Daoy (cell line): ENCODE results near the gene MZT2B. TPM values are rescaled to one million over a fixed set of nuclear protein-coding genes. Genes with fewer than 3 reads are reported as not detected.
"Not testable (repeated sequence)": the region's sequence is repeated elsewhere in the genome, so short reads cannot be mapped to it uniquely, and the experiment has no call there.

Experiments
- DNase-seq: peaks from one replicate; pipeline ENCODE4 v3.0.0-alpha.2; 2015; ENCODE audit warnings: low read depth
- total RNA-seq: library from RNA; depleted of rRNA; stranded (reverse); fragments of >200 nt; shearing (Covaris generic); gene quantifications from 2 replicates; pipeline ENCODE4 v1.2.3, GENCODE V29; 2014; rRNA removed

Gene MZT2B
- total RNA-seq, 1 experiment from 2014 or later, result 152 TPM

DNA sequence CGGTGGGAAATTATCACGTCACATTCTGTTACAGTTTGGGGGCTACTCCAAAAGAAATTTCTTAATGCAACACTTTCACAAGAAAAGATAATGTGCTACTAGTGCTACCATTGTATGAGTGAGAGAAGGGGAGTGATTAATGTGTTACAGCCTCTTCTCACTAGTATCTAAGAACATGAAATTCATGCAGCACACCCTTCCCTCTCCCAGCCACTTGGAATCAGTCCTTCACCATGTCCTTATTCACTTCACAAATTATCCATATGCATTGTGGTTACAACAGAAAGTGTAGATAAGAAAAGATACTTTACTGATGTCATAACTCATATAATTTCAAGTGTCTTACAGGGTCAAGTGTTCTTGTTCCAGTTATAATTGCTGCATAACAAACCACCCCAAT lies 37.1 kb downstream of the MZT2B start:
- not testable (repeated sequence) for DNase-seq

- not testable (repeated sequence) for DNase-seq
Observed at GRCh38 chr2:130220505-130220904, 38.4 kb downstream of the MZT2B start.

GRCh38 chr2:130222523-130222922 lies 40.5 kb downstream of the MZT2B start:
- DNase-seq, result not testable (repeated sequence)

DNA sequence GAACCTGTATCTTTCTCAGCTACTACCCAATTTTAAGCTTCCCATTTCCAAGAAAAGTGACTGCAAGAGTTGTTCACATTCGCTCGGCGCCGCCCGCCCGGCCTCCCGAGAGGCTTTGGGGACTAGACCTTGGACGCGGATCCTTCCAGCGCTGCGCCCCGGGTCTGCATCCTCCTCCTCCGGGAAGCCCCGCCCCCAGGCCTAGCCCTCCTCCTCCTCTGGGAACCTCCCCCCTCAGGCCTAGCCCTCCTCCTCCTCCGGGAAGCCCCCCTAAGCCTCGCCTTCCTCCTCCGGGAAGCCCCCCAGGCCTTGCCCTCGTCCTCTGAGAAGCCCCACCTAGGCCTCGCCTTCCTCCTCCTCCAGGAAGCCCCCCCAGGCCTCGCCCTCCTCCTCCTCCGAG lies 45.9 kb downstream of the MZT2B start:
- not testable (repeated sequence) for DNase-seq

GRCh38 chr2:130228467-130229160 lies 46.6 kb downstream of the MZT2B start:
- not testable (repeated sequence) for DNase-seq

DNA sequence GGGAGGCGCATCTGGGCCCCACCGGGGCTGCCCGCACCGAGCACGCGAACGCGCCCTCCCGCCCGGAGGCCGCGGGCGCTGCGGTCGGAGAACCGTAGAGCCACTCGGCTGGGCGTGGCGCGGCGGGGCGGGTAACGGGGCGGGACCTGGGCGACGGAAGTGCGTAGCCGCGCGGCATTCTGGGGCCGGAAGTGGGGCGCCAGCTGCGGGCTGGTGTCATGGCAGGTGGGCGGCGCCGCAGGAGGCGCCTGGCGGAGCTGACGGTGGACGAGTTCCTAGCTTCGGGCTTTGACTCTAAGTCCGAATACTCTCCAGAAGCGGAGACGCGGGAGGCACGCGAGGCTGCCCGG lies 47.1 kb downstream of the MZT2B start:
- not testable (repeated sequence) for DNase-seq

DNA sequence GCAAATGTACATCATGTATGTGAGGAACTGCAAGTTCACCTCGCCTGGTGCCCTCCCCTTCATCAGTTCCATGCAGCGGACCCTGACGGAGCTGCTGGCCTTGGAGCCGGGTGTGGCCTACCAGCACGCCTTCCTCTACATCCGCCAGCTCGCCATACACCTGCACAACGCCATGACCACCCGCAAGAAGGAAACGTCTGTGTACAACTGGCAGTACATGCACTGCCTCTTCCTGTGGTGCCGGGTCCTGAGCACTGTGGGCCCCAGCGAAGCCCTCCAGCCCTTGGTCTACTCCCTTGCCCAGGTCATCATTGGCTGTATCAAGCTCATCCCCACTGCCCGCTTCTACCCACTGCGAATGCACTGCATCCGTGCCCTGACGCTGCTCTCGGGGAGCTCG lies 48.3 kb downstream of the MZT2B start:
- DNase-seq, result not testable (repeated sequence)

DNA sequence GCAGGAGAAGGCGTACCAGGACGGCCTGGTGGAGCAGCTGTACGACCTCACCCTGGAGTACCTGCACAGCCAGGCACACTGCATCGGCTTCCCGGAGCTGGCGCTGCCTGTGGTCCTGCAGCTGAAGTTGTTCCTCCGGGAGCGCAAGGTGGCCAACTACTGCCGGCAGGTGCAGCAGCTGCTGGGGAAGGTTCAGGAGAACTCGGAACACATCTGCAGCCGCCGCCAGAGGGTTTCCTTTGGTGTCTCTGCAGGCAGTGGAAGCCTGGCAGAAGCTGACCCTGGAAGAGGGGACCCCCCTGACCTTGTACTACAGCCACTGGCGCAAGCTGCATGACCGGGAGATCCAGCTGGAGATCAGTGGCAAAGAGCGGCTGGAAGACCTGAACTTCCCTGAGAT lies 48.8 kb downstream of the MZT2B start:
- not testable (repeated sequence) for DNase-seq

DNA sequence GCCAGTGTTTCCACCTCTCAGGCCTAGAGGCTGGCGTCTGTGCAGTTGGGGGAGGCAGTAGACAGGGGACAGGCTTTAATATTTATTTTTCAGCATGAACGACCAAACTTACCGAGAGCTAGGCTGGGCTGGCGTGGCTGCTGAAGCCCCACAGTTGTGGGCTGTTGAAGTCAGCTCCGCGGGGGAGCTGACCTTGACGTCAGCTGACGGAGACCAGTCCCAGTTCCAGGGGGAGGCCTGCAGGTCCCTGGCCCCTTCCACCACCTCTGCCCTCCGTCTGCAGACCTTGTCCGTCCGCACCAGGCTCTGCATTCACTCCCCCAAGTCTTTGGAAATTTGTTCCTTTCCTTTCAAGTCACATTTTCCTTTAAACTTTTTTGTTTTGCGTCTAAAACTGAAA lies 49.6 kb downstream of the MZT2B start:
- no peak for DNase-seq

- DNase-seq, result not testable (repeated sequence)
Observed at GRCh38 chr2:130233066-130233465, 51.0 kb downstream of the MZT2B start.

DNA sequence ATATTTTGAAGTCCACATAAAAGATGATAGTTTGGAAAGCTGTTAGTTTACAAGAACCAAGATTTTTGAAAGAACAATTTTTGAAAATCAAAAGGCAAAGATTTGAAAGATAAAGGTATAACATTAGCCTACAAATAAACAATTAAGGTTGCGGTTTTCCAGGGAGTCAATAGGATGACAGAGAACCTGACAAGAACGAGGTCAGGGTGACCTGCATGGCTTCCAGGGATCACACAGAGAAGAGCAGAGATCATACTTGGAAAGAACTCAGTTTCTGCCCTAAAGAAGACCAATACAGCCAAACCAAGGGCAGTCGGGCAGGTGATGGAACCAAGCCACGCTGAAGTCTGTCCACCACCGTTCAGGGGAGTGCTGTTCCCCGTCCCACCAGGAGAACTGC lies 57.5 kb downstream of the MZT2B start:
- not testable (repeated sequence) for DNase-seq

Other genes starting within 250 kb of the MZT2B start
- gene RAB6C, start 202.6 kb upstream of the MZT2B start, total RNA-seq, result not detected in 2 replicates
- 4.0 and 5.4 TPM in 2 replicates for gene POTEF, start 53.0 kb upstream of the MZT2B start, total RNA-seq
- 3.3 and 33.7 TPM in 2 replicates for gene CCDC74B, start 37.1 kb upstream of the MZT2B start, total RNA-seq
- gene SMPD4, start 660 bp upstream of the MZT2B start, total RNA-seq, result 23.5 and 28.9 TPM in 2 replicates
- gene TUBA3E, start 16.2 kb downstream of the MZT2B start, total RNA-seq, result 1.0 and 3.5 TPM in 2 replicates
- gene IMP4, start 160.6 kb downstream of the MZT2B start, total RNA-seq, result 294 and 327 TPM in 2 replicates
- gene PTPN18, start 173.8 kb downstream of the MZT2B start, total RNA-seq, result 7.1 and 18.0 TPM in 2 replicates